Esophagus squamous epithelium (tissue), 5 donors: ENCODE data around the gene RTN4R. TPM values are rescaled to one million over a fixed set of nuclear protein-coding genes. Genes with fewer than 3 reads are reported as not detected.

Source experiments
- DNase-seq: peaks from one replicate; lab custom pipeline; 2025; lab: John Stamatoyannopoulos, UW
- H3K27ac ChIP-seq, 4 donors: fragments of 200-600 bp; sonication (generic); one replicate each; pipeline ENCODE4 v1.5.1; 2016 to 2019; ENCODE audit warnings: mild to moderate bottlenecking in 1 of 4
- H3K27me3 ChIP-seq, 4 donors: fragments of 200-600 bp; sonication (generic); 1 replicate in 3 of 4; 2 replicates in 1 of 4; pipeline versions ENCODE4 v1.5.1 to v1.6.0; 2017 to 2021; ENCODE audit warnings: antibody characterized with exemption in 1 of 4
- H3K36me3 ChIP-seq, 3 donors: fragments of 200-600 bp; sonication (generic); one replicate each; pipeline ENCODE4 v1.5.1; 2016 to 2019
- H3K4me1 ChIP-seq, 3 donors: fragments of 200-600 bp; sonication (generic); one replicate each; pipeline ENCODE4 v1.5.1; 2017 to 2019
- H3K4me3 ChIP-seq, 4 donors: fragments of 200-600 bp; sonication (generic); 1 replicate in 3 of 4; 2 replicates in 1 of 4; pipeline ENCODE4 v1.5.1; 2016 to 2019; ENCODE audit warnings: mild to moderate bottlenecking in 2 of 4, moderate library complexity in 1 of 4
- H3K9me3 ChIP-seq, 3 donors: fragments of 200-600 bp; sonication (generic); one replicate each; pipeline ENCODE4 v1.5.1; 2016 to 2019
- POLR2A ChIP-seq, 4 donors: fragments of 450-650 bp; IDR thresholded peaks; one replicate each; pipeline ENCODE4 v1.6.1; 2017; ENCODE audit warnings: antibody characterized with exemption in 4 of 4, mild to moderate bottlenecking in 4 of 4, moderate library complexity in 3 of 4
- WGBS, 2 donors: methylation state at CpG; one replicate each; pipeline ENCODE4 v1.1.5; 2018; 5-methylcytosine and 5-hydroxymethylcytosine counted together
- intact Hi-C: fragments of 100-400 bp; cut with DNase I; formaldehyde crosslinking; loops from one replicate; pipeline ENCODE4 v1.15.0; 2022
- total RNA-seq, 4 donors: library from RNA; depleted of rRNA; stranded (reverse); fragments of >200 nt; gene quantifications; one replicate each; pipeline ENCODE4 v1.1.0, GENCODE V29; 2016
- TF ChIP-seq, protein P1 (sequence below), 6 experiments: fragments of 450-650 bp in 4 of 6; fragments of 200-600 bp in 2 of 6; sonication (generic) in 2 of 6; IDR thresholded peaks; one replicate each; pipeline ENCODE4 v1.5.1; 2016 to 2019; ENCODE audit warnings: antibody characterized with exemption in 6 of 6, mild to moderate bottlenecking in 4 of 6, moderate library complexity in 4 of 6
- donor health status: DM: yes; HTN: yes; CAD: no.

RTN4R gene
- total RNA-seq, 4 donors from 2014 or later: 0.97 to 3.9 (median 2.5) TPM

DNA sequence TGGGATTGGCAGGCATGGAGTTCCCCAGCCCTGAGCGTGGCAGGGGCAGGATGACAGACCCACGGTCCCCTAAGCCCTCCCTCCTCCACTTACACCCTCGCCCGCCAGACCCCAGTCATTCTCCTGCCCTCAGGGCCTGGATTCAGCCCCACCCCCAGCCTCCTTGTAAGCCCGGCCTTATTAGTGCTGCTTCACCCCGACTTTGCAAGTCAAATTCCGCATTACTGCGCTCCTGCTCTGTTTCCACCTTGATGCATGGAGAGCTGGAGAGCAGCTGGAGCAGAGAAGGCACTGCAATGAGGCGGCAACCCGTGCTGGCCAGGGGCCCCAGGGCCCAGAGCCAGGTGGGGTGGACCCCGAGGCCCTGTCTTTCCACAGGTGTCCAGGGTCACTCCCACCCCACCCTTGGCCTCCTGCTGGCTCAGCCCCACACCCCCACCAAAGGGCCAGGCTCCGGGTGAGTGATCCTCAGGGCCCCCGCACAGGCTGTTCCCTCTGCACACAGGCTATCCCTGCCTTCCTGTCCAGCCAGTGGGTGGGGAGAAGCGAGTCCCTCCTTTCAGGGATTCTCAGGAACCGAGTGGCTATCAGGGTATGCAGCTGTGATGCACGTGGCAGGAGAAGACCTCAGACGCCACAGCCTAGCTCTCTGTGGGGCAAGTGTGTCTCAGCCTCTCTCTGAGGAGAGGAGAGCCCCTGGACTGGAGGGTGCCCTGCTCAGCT lies 36.4 kb downstream of the RTN4R start:
- WGBS, 2 donors: 68 to 83% methylated on average over 8 to 11 of the region's 17 CpGs
- no peak overlapping the region for H3K4me3 ChIP-seq
- no peak for DNase-seq
- H3K4me1 ChIP-seq: peaks cover 0 to 10% (median 0%) of the 10 kb centered on the region in 3 donors
- H3K36me3 ChIP-seq: no peaks in the 10 kb centered on the region
- intact Hi-C loops: no loop called here
- peaks cover 0 to 16% (median 0%) of the 10 kb centered on the region in 4 donors for H3K27me3 ChIP-seq
- no peaks in the 10 kb centered on the region for H3K9me3 ChIP-seq
- no peak overlapping the region for H3K27ac ChIP-seq
- TF ChIP-seq, protein P1, sequence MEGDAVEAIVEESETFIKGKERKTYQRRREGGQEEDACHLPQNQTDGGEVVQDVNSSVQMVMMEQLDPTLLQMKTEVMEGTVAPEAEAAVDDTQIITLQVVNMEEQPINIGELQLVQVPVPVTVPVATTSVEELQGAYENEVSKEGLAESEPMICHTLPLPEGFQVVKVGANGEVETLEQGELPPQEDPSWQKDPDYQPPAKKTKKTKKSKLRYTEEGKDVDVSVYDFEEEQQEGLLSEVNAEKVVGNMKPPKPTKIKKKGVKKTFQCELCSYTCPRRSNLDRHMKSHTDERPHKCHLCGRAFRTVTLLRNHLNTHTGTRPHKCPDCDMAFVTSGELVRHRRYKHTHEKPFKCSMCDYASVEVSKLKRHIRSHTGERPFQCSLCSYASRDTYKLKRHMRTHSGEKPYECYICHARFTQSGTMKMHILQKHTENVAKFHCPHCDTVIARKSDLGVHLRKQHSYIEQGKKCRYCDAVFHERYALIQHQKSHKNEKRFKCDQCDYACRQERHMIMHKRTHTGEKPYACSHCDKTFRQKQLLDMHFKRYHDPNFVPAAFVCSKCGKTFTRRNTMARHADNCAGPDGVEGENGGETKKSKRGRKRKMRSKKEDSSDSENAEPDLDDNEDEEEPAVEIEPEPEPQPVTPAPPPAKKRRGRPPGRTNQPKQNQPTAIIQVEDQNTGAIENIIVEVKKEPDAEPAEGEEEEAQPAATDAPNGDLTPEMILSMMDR (IDR thresholded peaks at IDR 0.05): no peak
- no peak for TF ChIP-seq POLR2A (IDR thresholded peaks at IDR 0.05)

DNA sequence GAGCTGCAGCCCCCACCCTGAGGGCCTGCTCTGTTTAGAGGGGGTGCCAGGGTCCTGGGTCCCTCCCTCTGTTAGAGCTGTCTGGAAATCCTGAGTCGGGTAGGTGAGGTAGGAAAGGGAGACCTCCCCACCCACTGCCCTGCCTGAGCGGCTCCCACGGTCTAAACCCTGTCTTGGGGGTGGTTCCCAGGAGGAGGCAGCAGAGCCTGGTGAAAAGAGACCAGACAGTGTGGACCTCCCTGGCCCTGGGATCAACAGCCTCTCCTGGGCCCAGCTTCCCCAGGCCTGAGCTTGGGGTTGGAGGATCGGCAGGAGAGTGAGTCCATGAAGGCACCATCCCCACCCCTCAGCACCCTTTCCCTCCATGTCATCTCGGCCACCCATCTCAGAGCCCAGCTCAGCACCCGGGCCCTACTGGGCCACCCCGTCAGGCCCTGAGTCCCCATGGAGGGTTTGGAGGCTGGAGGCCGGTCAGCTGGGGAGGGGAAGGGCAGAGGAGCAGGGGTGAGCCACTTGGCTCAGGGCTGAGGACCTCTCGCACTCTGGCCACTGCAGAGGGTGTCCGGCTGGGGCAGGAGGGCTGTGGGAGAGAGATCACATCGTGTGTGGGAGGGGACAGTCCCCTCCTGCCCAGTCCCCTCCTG lies 37.2 kb downstream of the RTN4R start:
- no peak for DNase-seq
- no CpG with 5 or more reads among the region's 11 CpGs for WGBS, 2 donors

DNA sequence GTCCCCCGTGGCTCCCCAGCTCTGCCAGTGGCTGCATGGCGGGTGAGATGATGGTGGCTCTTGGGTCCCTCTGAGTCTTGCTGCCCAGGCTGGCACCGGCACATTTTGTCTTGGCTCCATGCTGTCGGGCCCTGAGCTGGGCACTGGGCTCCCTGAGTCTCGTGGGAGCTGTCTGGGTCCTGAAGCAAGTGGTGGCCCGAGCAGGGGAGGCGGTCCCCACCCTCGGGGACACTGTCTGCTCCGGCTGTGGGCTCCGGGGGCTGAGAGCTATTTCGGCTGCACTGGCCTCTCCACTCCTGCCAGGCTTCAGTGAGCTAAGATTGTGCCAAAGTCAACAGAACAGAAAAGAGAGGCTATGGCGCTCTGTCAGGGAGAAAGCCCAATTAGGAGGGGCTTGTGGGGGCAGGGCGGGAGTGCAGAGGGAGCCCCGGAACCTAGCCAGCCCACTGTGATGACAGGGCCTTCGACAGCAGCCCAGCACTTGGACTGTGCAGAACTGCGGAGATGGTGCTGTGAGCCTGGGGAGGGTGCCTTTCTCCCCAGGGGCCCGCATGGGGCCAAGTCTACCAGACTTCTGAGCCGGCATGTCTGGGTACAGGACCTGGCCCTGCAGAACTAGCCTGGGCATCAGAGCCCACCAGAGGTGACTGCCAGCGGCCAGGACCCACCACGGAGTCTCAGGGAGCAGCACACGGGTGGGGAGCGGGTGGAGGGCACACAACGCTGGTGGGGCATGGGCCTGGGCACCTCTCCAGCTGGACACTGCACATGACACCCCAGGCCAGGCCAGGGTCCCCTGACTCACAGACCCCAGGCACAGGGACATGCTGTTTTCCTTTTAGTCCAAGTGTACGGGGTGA lies 38.0 kb downstream of the RTN4R start:
- WGBS, 2 donors: 27 to 30% methylated on average over 6 to 7 of the region's 24 CpGs
- Histone ChIP-seq H3K9me3 (no peaks in the 10 kb centered on the region), H3K27ac (no peak overlapping the region), H3K36me3 (no peaks in the 10 kb centered on the region), H3K27me3 (peaks cover 0 to 16% (median 0%) of the 10 kb centered on the region in 4 donors), H3K4me1 (peaks cover 0 to 10% (median 0%) of the 10 kb centered on the region in 3 donors), H3K4me3 (no peak overlapping the region)
- intact Hi-C loops: loop anchor here (10.0 kb wide), 1 partner anchor 65 kb away; no protein-coding TSS in a partner anchor
- TF ChIP-seq POLR2A (IDR thresholded peaks at IDR 0.05): no peak
- TF ChIP-seq, protein P1 (IDR thresholded peaks at IDR 0.05): no peak
- no peak for DNase-seq

More for the DNA sequence above, 37.2 kb downstream of the RTN4R start:
- peaks cover 0 to 10% (median 0%) of the 10 kb centered on the region in 3 donors for H3K4me1 ChIP-seq
- no peak overlapping the region for H3K4me3 ChIP-seq
- H3K27ac ChIP-seq: no peak overlapping the region
- intact Hi-C loops: no loop called here
- peaks cover 0 to 16% (median 0%) of the 10 kb centered on the region in 4 donors for H3K27me3 ChIP-seq
- no peak for TF ChIP-seq POLR2A (IDR thresholded peaks at IDR 0.05)
- TF ChIP-seq, protein P1 (IDR thresholded peaks at IDR 0.05): no peak
- no peaks in the 10 kb centered on the region for H3K36me3 ChIP-seq
- H3K9me3 ChIP-seq: no peaks in the 10 kb centered on the region

DNA sequence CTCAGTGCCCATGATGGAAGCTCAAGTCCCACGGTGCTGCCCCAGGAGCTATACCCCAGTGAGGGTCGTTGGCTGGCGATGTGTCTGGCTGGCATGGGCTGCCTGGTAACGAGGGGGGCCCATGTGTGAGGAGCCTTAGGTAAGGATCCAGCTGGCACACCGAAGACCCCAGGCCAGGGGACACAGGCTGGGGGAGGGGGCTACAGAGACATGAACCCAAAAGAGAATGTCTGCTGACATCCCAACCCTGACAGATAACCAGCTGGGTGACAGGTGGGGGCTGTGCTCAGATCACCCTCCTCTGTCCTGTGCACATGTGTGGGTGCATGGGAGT lies 39.2 kb downstream of the RTN4R start:
- no peak overlapping the region for H3K27ac ChIP-seq
- no peaks in the 10 kb centered on the region for H3K36me3 ChIP-seq
- WGBS, 2 donors: 60% methylated on average over 1 of the region's 5 CpGs; no CpG with 5 or more reads in 1 of the 2 donors
- peaks cover 0 to 10% (median 0%) of the 10 kb centered on the region in 3 donors for H3K4me1 ChIP-seq
- TF ChIP-seq, protein P1 (IDR thresholded peaks at IDR 0.05): no peak
- no peak for TF ChIP-seq POLR2A (IDR thresholded peaks at IDR 0.05)
- intact Hi-C loops: loop anchor here (10.0 kb wide), 1 partner anchor 64 kb away; no protein-coding TSS in a partner anchor
- no peak for DNase-seq
- peaks cover 0 to 16% (median 0%) of the 10 kb centered on the region in 4 donors for H3K27me3 ChIP-seq
- H3K9me3 ChIP-seq: no peaks in the 10 kb centered on the region
- H3K4me3 ChIP-seq: no peak overlapping the region
